Osteoblast (primary cell): ENCODE data around the gene ELOVL6. TPM values are rescaled to one million over a fixed set of nuclear protein-coding genes. Genes with fewer than 3 reads are reported as not detected.

Experiments
- DNase-seq: peaks from one replicate; pipeline ENCODE4 v3.0.0; 2011; ENCODE audit warnings: low spot score, mixed read lengths; ENCODE audit not compliant: insufficient read length; ENCODE audit errors: missing footprints
- H2AFZ ChIP-seq: 2 replicates; pipeline ENCODE4 v1.6.0; 2011; ENCODE audit warnings: mild to moderate bottlenecking, low read length
- H3K27ac ChIP-seq: 2 replicates; pipeline ENCODE4 v1.5.1; 2011; ENCODE audit warnings: mild to moderate bottlenecking, low read depth, low read length, moderate library complexity
- H3K27me3 ChIP-seq: 2 replicates; pipeline ENCODE4 v1.6.0; 2012; ENCODE audit warnings: mild to moderate bottlenecking, control low read depth, inconsistent platforms, low read length, moderate library complexity; ENCODE audit not compliant: insufficient read depth
- H3K36me3 ChIP-seq: 2 replicates; pipeline ENCODE4 v1.5.1; 2011; ENCODE audit warnings: mild to moderate bottlenecking, low read length, control low read depth, moderate library complexity; ENCODE audit not compliant: insufficient read depth
- H3K4me1 ChIP-seq: 2 replicates; pipeline ENCODE4 v1.5.1; 2011; ENCODE audit warnings: mild to moderate bottlenecking, low read length, control low read depth, moderate library complexity; ENCODE audit not compliant: insufficient read depth
- H3K4me2 ChIP-seq: 2 replicates; pipeline ENCODE4 v1.6.0; 2011; ENCODE audit warnings: mild to moderate bottlenecking, low read length; ENCODE audit not compliant: insufficient read depth
- H3K4me3 ChIP-seq: fragments of 200-600 bp; sonication (generic); 3 replicates; pipeline ENCODE4 v1.5.1; 2012; ENCODE audit warnings: mild to moderate bottlenecking, low read length, inconsistent platforms; ENCODE audit not compliant: insufficient read depth
- H3K79me2 ChIP-seq: 2 replicates; pipeline ENCODE4 v1.6.0; 2012; ENCODE audit warnings: mild to moderate bottlenecking, low read length, control low read depth, inconsistent platforms; ENCODE audit not compliant: insufficient read depth
- H3K9me3 ChIP-seq: 2 replicates; pipeline ENCODE4 v1.5.1; 2011; ENCODE audit warnings: low read depth, low read length, control low read depth
- H4K20me1 ChIP-seq: 2 replicates; pipeline ENCODE4 v1.6.0; 2012; ENCODE audit warnings: mild to moderate bottlenecking, low read length, control low read depth; ENCODE audit not compliant: insufficient read depth
- CTCF ChIP-seq: IDR thresholded peaks from 2 replicates; pipeline ENCODE4 v1.5.1; 2011; ENCODE audit warnings: mild to moderate bottlenecking, low read depth, low read length, moderate library complexity; ENCODE audit errors: extremely low read depth
- total RNA-seq: library from RNA; depleted of rRNA; stranded (reverse); fragments of >200 nt; gene quantifications from 2 replicates; pipeline ENCODE4 v1.2.3, GENCODE V29; 2012

The ELOVL6 gene
- total RNA-seq, 1 donor: 12.7 TPM

GRCh38 chr4:110207233-110207632 lies 8.8 kb upstream of the ELOVL6 start:
- TF ChIP-seq CTCF: no peak

GRCh38 chr4:110202024-110202423 lies 3.6 kb upstream of the ELOVL6 start:
- no peak overlapping the region for H3K4me2 ChIP-seq
- no peak for DNase-seq
- H3K4me1 ChIP-seq: no peaks in the 10 kb centered on the region
- no peak for TF ChIP-seq CTCF
- H3K9me3 ChIP-seq: no peaks in the 10 kb centered on the region
- no peak overlapping the region for H3K4me3 ChIP-seq
- no peak overlapping the region for H2AFZ ChIP-seq
- no peaks in the 10 kb centered on the region for H3K36me3 ChIP-seq
- no peaks in the 10 kb centered on the region for H4K20me1 ChIP-seq
- no peaks in the 10 kb centered on the region for H3K27me3 ChIP-seq
- no peak overlapping the region for H3K27ac ChIP-seq
- peaks cover 12% of the 10 kb centered on the region for H3K79me2 ChIP-seq

More at GRCh38 chr4:110207233-110207632, 8.8 kb upstream of the ELOVL6 start:
- H3K4me3 ChIP-seq: no peak overlapping the region
- no peaks in the 10 kb centered on the region for H3K9me3 ChIP-seq
- H3K4me2 ChIP-seq: no peak overlapping the region
- no peak overlapping the region for H3K27ac ChIP-seq
- H3K79me2 ChIP-seq: no peaks in the 10 kb centered on the region
- no peak for DNase-seq
- no peak overlapping the region for H2AFZ ChIP-seq
- no peaks in the 10 kb centered on the region for H3K27me3 ChIP-seq
- H3K4me1 ChIP-seq: no peaks in the 10 kb centered on the region
- no peaks in the 10 kb centered on the region for H4K20me1 ChIP-seq
- no peaks in the 10 kb centered on the region for H3K36me3 ChIP-seq

GRCh38 chr4:110201502-110201901 lies 3.1 kb upstream of the ELOVL6 start:
- H3K4me1 ChIP-seq: no peaks in the 10 kb centered on the region
- TF ChIP-seq CTCF: no peak
- no peaks in the 10 kb centered on the region for H4K20me1 ChIP-seq
- H3K36me3 ChIP-seq: no peaks in the 10 kb centered on the region
- H2AFZ ChIP-seq: no peak overlapping the region
- H3K27ac ChIP-seq: no peak overlapping the region
- H3K9me3 ChIP-seq: no peaks in the 10 kb centered on the region
- H3K79me2 ChIP-seq: peaks cover 15% of the 10 kb centered on the region
- no peaks in the 10 kb centered on the region for H3K27me3 ChIP-seq
- H3K4me2 ChIP-seq: no peak overlapping the region
- no peak for DNase-seq
- no peak overlapping the region for H3K4me3 ChIP-seq

- H3K4me2 ChIP-seq: no peak overlapping the region
- H3K36me3 ChIP-seq: no peaks in the 10 kb centered on the region
- H3K27ac ChIP-seq: no peak overlapping the region
- no peak for TF ChIP-seq CTCF
- no peaks in the 10 kb centered on the region for H3K9me3 ChIP-seq
- no peak for DNase-seq
- H3K79me2 ChIP-seq: peaks cover 23% of the 10 kb centered on the region
- no peaks in the 10 kb centered on the region for H3K27me3 ChIP-seq
- H2AFZ ChIP-seq: no peak overlapping the region
- no peak overlapping the region for H3K4me3 ChIP-seq
- H4K20me1 ChIP-seq: no peaks in the 10 kb centered on the region
- peaks cover 4% of the 10 kb centered on the region for H3K4me1 ChIP-seq
Observed at GRCh38 chr4:110200689-110201088, 2.3 kb upstream of the ELOVL6 start.
